ENCODE data around the gene TTN.

GRCh38 chr2:178715366-178715765 is 91.9 kb downstream of the TTN start:
- no peak for TF ChIP-seq CTCF (IDR thresholded peaks at IDR 0.05)
- no peak for TF ChIP-seq POLR2A (IDR thresholded peaks at IDR 0.05)

Measured in vagina (tissue), 2 donors.